Brain microvascular endothelial cell (primary cell): ENCODE data around the gene KHDRBS2.

Experiments
- DNase-seq: peaks from one replicate; pipeline ENCODE4 v3.0.0-alpha.2; 2020
- H3K27ac ChIP-seq: fragments of 250-450 bp; sonication (Bioruptor Pico); 2 replicates; pipeline ENCODE4 v1.5.1; 2020; ENCODE audit warnings: mild to moderate bottlenecking, moderate library complexity
- H3K27me3 ChIP-seq: fragments of 250-450 bp; sonication (Bioruptor Pico); replicated peaks from 2 replicates; pipeline ENCODE4 v1.5.1; 2020; ENCODE audit warnings: mild to moderate bottlenecking
- H3K36me3 ChIP-seq: fragments of 250-450 bp; sonication (Bioruptor Pico); replicated peaks from 2 replicates; pipeline ENCODE4 v1.5.1; 2020; ENCODE audit warnings: mild to moderate bottlenecking
- H3K4me3 ChIP-seq: 2 replicates; pipeline ENCODE4 v1.5.1; 2011; ENCODE audit warnings: low read depth, mild to moderate bottlenecking, control low read depth, low read length, moderate library complexity
- in situ Hi-C: cut with HindIII; loops from 2 replicates; pipeline ENCODE4 v1.10.0; 2017; ENCODE audit warnings: low sequenced_read_pairs, low pct_ligation_motif_present
- TF ChIP-seq, protein P1 (sequence below): IDR thresholded peaks from 2 replicates; pipeline ENCODE4 v1.5.1; 2011; ENCODE audit warnings: low read depth, mild to moderate bottlenecking, moderate library complexity, low read length, control low read depth, inconsistent platforms; ENCODE audit errors: missing control alignments

KHDRBS2 gene

GRCh38 chr6:61751986-61752385 is 534.0 kb downstream of the KHDRBS2 start:
- no peak overlapping the region for H3K27ac ChIP-seq
- no peaks in the 10 kb centered on the region for H3K27me3 ChIP-seq
- TF ChIP-seq, protein P1, sequence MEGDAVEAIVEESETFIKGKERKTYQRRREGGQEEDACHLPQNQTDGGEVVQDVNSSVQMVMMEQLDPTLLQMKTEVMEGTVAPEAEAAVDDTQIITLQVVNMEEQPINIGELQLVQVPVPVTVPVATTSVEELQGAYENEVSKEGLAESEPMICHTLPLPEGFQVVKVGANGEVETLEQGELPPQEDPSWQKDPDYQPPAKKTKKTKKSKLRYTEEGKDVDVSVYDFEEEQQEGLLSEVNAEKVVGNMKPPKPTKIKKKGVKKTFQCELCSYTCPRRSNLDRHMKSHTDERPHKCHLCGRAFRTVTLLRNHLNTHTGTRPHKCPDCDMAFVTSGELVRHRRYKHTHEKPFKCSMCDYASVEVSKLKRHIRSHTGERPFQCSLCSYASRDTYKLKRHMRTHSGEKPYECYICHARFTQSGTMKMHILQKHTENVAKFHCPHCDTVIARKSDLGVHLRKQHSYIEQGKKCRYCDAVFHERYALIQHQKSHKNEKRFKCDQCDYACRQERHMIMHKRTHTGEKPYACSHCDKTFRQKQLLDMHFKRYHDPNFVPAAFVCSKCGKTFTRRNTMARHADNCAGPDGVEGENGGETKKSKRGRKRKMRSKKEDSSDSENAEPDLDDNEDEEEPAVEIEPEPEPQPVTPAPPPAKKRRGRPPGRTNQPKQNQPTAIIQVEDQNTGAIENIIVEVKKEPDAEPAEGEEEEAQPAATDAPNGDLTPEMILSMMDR, result no peak
- no peaks in the 10 kb centered on the region for H3K36me3 ChIP-seq
- in situ Hi-C loops, result no loop called here
- DNase-seq, result no peak
- H3K4me3 ChIP-seq, result no peak overlapping the region

GRCh38 chr6:61745994-61746393 is 540.0 kb downstream of the KHDRBS2 start:
- Histone ChIP-seq H3K27ac (no peak overlapping the region), H3K27me3 (no peaks in the 10 kb centered on the region), H3K36me3 (no peaks in the 10 kb centered on the region), H3K4me3 (no peak overlapping the region)
- DNase-seq, result no peak
- TF ChIP-seq, protein P1, result no peak
- in situ Hi-C loops, result no loop called here

- Histone ChIP-seq H3K27ac (no peak overlapping the region), H3K4me3 (no peak overlapping the region), H3K27me3 (no peaks in the 10 kb centered on the region), H3K36me3 (no peaks in the 10 kb centered on the region)
- DNase-seq, result no peak
- TF ChIP-seq, protein P1, result no peak
- in situ Hi-C loops, result no loop called here
Observed at GRCh38 chr6:61711849-61712248, 574.2 kb downstream of the KHDRBS2 start.

GRCh38 chr6:61688165-61688564 is 597.9 kb downstream of the KHDRBS2 start:
- TF ChIP-seq, protein P1, result no peak
- in situ Hi-C loops, result no loop called here
- Histone ChIP-seq H3K4me3 (no peak overlapping the region), H3K27me3 (no peaks in the 10 kb centered on the region), H3K27ac (no peak overlapping the region), H3K36me3 (no peaks in the 10 kb centered on the region)
- no peak for DNase-seq

- TF ChIP-seq, protein P1, result no peak
- Histone ChIP-seq H3K4me3 (no peak overlapping the region), H3K36me3 (no peaks in the 10 kb centered on the region), H3K27ac (no peak overlapping the region), H3K27me3 (no peaks in the 10 kb centered on the region)
- in situ Hi-C loops, result no loop called here
- DNase-seq, result no peak
Observed at GRCh38 chr6:61682562-61682961, 603.5 kb downstream of the KHDRBS2 start.

GRCh38 chr6:61679625-61680024 is 606.4 kb downstream of the KHDRBS2 start:
- H3K36me3 ChIP-seq, result no peaks in the 10 kb centered on the region
- no peaks in the 10 kb centered on the region for H3K27me3 ChIP-seq
- no peak overlapping the region for H3K4me3 ChIP-seq
- no peak for DNase-seq
- TF ChIP-seq, protein P1, result no peak
- in situ Hi-C loops, result no loop called here
- no peak overlapping the region for H3K27ac ChIP-seq
